ENCODE data around the gene EIF2B4.

EIF2B4 gene

DNA sequence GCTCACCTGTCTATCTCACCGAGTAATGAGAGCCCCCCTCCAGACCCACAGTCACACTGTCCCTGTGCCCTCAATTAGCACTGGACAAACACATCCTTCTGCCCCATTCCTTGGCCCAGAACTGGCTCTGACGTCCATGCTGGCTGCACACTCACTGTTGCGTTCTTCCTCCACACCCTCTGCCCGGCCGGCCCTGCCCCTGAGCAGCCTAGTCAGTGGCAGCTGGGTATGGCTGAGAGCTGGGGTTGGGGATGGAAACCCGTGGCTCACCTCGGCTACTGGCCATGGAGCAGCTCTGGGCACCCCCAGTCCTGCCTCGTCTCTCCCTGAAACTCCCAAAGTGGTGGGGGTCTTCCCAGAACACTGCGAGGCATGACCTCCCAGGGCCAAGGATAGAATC lies 55.4 kb downstream of the EIF2B4 start:
- no peaks in the 10 kb centered on the region for H3K4me1 ChIP-seq (ENCODE audit: control insufficient read depth, insufficient read depth, low read length)
- no peaks in the 10 kb centered on the region for H3K9me3 ChIP-seq (ENCODE audit: control insufficient read depth, low read length)
- no peak overlapping the region for H3K4me3 ChIP-seq (ENCODE audit: insufficient read depth, low read depth, low read length)
- H3K27me3 ChIP-seq (ENCODE audit: control insufficient read depth, insufficient read depth, low read length, poor library complexity, severe bottlenecking), result no peaks in the 10 kb centered on the region
- 90 to 93% methylated on average over 9 of the region's 9 CpGs for WGBS, 2 experiments
- H3K36me3 ChIP-seq (ENCODE audit: control insufficient read depth, insufficient read depth, low read length), result peaks cover 2% of the 10 kb centered on the region
- H3K27ac ChIP-seq (ENCODE audit: insufficient read depth, low read depth, low read length, poor library complexity, severe bottlenecking), result no peak overlapping the region

All from ectodermal cell (in vitro differentiated cells).